OCI-LY1 (cell line): Measurements from ENCODE around the gene ATP2C1.

Source experiments
- H2AFZ ChIP-seq: fragments of 200-600 bp; sonication (generic), shearing (Covaris generic); 2 replicates; pipeline ENCODE4 v1.6.0; 2014; ENCODE audit warnings: antibody characterized with exemption, mild to moderate bottlenecking, low read length
- H3F3A ChIP-seq: fragments of 200-600 bp; sonication (generic), shearing (Covaris generic); 2 replicates; pipeline ENCODE4 v1.6.0; 2014; ENCODE audit warnings: mild to moderate bottlenecking, antibody characterized with exemption, low read length, moderate library complexity; ENCODE audit not compliant: insufficient read depth
- H3K27ac ChIP-seq: fragments of 200-600 bp; sonication (generic); 2 replicates; pipeline ENCODE4 v1.5.1; 2014; ENCODE audit warnings: low read length, mixed run types, mild to moderate bottlenecking, low read depth; ENCODE audit not compliant: poor library complexity, severe bottlenecking
- H3K27me3 ChIP-seq: fragments of 200-600 bp; sonication (generic); 2 replicates; pipeline ENCODE4 v1.6.0; 2014; ENCODE audit warnings: antibody characterized with exemption, mild to moderate bottlenecking, low read length, moderate library complexity; ENCODE audit not compliant: insufficient read depth
- H3K36me3 ChIP-seq: fragments of 200-600 bp; sonication (generic); 2 replicates; pipeline ENCODE4 v1.6.1; 2014; ENCODE audit warnings: mild to moderate bottlenecking, antibody characterized with exemption, low read length, moderate library complexity, mixed read lengths; ENCODE audit not compliant: insufficient read depth
- H3K4me1 ChIP-seq: fragments of 200-600 bp; sonication (generic); 2 replicates; pipeline ENCODE4 v1.5.1; 2014; ENCODE audit warnings: mild to moderate bottlenecking, low read length, moderate library complexity; ENCODE audit not compliant: insufficient read depth, severe bottlenecking
- H3K4me2 ChIP-seq: fragments of 200-600 bp; sonication (generic), shearing (Covaris generic); 2 replicates; pipeline ENCODE4 v1.6.1; 2014; ENCODE audit warnings: low read length
- H3K4me3 ChIP-seq: fragments of 200-600 bp; sonication (generic); 2 replicates; pipeline ENCODE4 v1.5.1; 2014; ENCODE audit warnings: low read length, low read depth, mild to moderate bottlenecking, mixed read lengths; ENCODE audit not compliant: poor library complexity, severe bottlenecking
- H3K79me2 ChIP-seq: fragments of 200-600 bp; shearing (Covaris generic); 2 replicates; pipeline ENCODE4 v1.6.1; 2016; ENCODE audit warnings: mixed run types, low read length, mixed read lengths; ENCODE audit not compliant: insufficient read depth
- H3K9ac ChIP-seq: fragments of 200-600 bp; sonication (generic), shearing (Covaris generic); 2 replicates; pipeline ENCODE4 v1.6.1; 2014; ENCODE audit warnings: mild to moderate bottlenecking, low read length, mixed read lengths
- H3K9me2 ChIP-seq: fragments of 200-600 bp; sonication (generic), shearing (Covaris generic); 2 replicates; pipeline ENCODE4 v1.6.1; 2014; ENCODE audit warnings: low read depth, mild to moderate bottlenecking, low read length, mixed read lengths
- H3K9me3 ChIP-seq: fragments of 200-600 bp; shearing (Covaris generic); 2 replicates; pipeline ENCODE4 v1.6.1; 2014; ENCODE audit warnings: low read length, mixed read lengths
- H4K20me1 ChIP-seq: fragments of 200-600 bp; sonication (generic), shearing (Covaris generic); 2 replicates; pipeline ENCODE4 v1.6.0; 2016; ENCODE audit warnings: mild to moderate bottlenecking, low read length; ENCODE audit not compliant: insufficient read depth
- CTCF ChIP-seq: fragments of 200-600 bp; sonication (generic), shearing (Covaris generic); IDR thresholded peaks from 2 replicates; pipeline ENCODE4 v1.5.1; 2017; ENCODE audit warnings: mild to moderate bottlenecking, antibody characterized with exemption, low read length, moderate library complexity, mixed read lengths
- EZH2 ChIP-seq: fragments of 200-600 bp; sonication (generic), shearing (Covaris generic); IDR thresholded peaks from 2 replicates; pipeline ENCODE4 v1.8.0; 2017; ENCODE audit warnings: borderline replicate concordance, mixed run types, mild to moderate bottlenecking, antibody characterized with exemption, low read length, moderate library complexity, mixed read lengths

ATP2C1 gene

GRCh38 chr3:131031660-131032059 lies 137.8 kb downstream of the ATP2C1 start:
- H3K36me3 ChIP-seq = no peaks in the 10 kb centered on the region
- H3K4me2 ChIP-seq = no peak overlapping the region

DNA sequence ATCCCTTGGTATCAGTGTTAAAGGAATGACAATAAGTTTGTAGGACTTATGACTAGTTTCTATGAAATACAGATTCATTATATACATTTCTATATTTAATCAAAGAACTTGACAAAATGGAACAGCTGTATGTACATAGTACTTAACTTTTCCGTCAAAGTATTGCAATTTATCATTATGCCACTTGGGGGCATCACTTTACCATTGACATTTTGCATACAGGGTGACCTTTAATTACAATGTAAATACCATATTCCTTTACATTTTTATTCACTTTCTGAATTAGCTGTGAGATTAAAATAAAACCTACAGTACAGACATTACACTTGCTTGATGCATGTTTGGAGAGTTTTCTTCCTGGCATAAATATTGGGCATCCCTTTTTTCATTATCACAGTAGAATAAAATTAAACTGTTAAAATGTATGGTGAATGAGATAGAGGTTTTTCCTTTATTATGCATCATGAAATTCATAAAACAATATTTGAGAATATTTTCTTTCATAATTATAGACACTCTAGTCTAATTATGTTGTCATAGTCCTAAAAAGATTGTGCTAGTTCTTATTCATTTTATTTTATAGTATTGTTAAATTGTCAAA lies 139.7 kb downstream of the ATP2C1 start:
- Histone ChIP-seq H3K79me2 (no peaks in the 10 kb centered on the region), H4K20me1 (no peaks in the 10 kb centered on the region), H3K27me3 (no peaks in the 10 kb centered on the region), H3F3A (no peaks in the 10 kb centered on the region), H3K9me3 (no peaks in the 10 kb centered on the region), H3K4me1 (no peaks in the 10 kb centered on the region), H3K27ac (no peak overlapping the region), H3K36me3 (no peaks in the 10 kb centered on the region), H3K9ac (no peak overlapping the region), H3K4me2 (no peak overlapping the region), H3K9me2 (no peaks in the 10 kb centered on the region), H3K4me3 (no peak overlapping the region), H2AFZ (no peak overlapping the region)
- peak; percentile 87 for TF ChIP-seq CTCF
- TF ChIP-seq EZH2 = no peak

More at GRCh38 chr3:131031660-131032059, 137.8 kb downstream of the ATP2C1 start:
- Histone ChIP-seq H3K4me1 (peaks cover 7% of the 10 kb centered on the region), H3K4me3 (no peak overlapping the region), H3K27ac (no peak overlapping the region), H2AFZ (no peak overlapping the region), H3K9ac (no peak overlapping the region), H3K27me3 (no peaks in the 10 kb centered on the region), H3K79me2 (no peaks in the 10 kb centered on the region), H4K20me1 (no peaks in the 10 kb centered on the region), H3K9me3 (no peaks in the 10 kb centered on the region), H3K9me2 (no peaks in the 10 kb centered on the region), H3F3A (no peaks in the 10 kb centered on the region)
- TF ChIP-seq EZH2 (no peak), CTCF (no peak)

- Histone ChIP-seq H3K4me2 (no peak overlapping the region), H2AFZ (no peak overlapping the region), H3K27me3 (no peaks in the 10 kb centered on the region)
Measured at GRCh38 chr3:131036200-131036816, 142.4 kb downstream of the ATP2C1 start.

More at GRCh38 chr3:131036200-131036816, 142.4 kb downstream of the ATP2C1 start:
- H3K36me3 ChIP-seq = no peaks in the 10 kb centered on the region
- no peaks in the 10 kb centered on the region for H3F3A ChIP-seq
- no peaks in the 10 kb centered on the region for H3K4me1 ChIP-seq
- no peak overlapping the region for H3K27ac ChIP-seq
- no peaks in the 10 kb centered on the region for H3K9me2 ChIP-seq
- no peak overlapping the region for H3K9ac ChIP-seq
- no peaks in the 10 kb centered on the region for H3K79me2 ChIP-seq
- H3K4me3 ChIP-seq = no peak overlapping the region
- TF ChIP-seq EZH2 = no peak
- no peak for TF ChIP-seq CTCF
- no peaks in the 10 kb centered on the region for H3K9me3 ChIP-seq
- H4K20me1 ChIP-seq = no peaks in the 10 kb centered on the region
